ENCODE data around the gene LY6G6C. TPM values are rescaled to one million over a fixed set of nuclear protein-coding genes. Genes with fewer than 3 reads are reported as not detected.

Gene LY6G6C
- total and polyA plus RNA-seq, 2 of the 4 experiments (the other 2 are of a cell fraction) = not detected

DNA sequence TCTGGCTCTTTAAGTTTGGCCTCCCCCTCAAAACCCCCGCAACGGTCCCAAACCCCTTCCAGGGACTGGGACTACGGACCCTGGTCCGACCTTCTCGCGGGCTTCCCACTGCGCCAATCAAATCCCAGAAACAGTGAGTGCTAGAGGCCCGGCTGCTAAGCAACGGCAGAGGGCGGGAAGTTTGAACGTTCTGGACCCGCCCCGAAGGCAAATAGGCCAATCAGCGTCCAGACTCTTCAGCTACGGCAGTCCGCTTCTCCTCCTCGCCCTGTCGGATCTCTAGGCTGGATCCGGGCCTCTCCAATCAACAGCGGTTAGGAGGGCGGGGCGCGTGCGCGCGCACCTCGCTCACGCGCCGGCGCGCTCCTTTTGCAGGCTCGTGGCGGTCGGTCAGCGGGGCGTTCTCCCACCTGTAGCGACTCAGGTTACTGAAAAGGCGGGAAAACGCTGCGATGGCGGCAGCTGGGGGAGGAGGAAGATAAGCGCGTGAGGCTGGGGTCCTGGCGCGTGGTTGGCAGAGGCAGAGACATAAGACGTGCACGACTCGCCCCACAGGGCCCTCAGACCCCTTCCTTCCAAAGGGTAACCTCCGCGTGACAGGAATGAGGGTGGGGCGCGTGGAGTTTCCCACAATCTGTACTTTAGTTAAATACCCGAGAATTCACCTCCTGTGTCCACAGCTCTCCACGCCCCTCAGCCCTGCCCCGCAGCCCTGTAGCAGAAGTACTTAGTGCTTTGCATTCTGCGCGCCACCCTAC, 18.3 kb upstream of the LY6G6C start, which contains the start of gene MSH5:
TSS of gene MSH5 (plus strand) at position 367 of the 758 bp plus-strand sequence. CDS start 462 bp downstream, outside the sequence.
- Histone ChIP-seq H3K9ac (ENCODE audit: low read depth, low read length) (peak within 1 kb of the TSS; percentile 72), H3K4me3 (ENCODE audit: insufficient read depth, low read depth, low read length) (peak within 1 kb of the TSS; percentile 73), H2BK15ac (ENCODE audit: low read depth, low read length) (peak within 1 kb of the TSS; percentile 49; the same call in 1 of the 3 replicates), H3K23ac (ENCODE audit: low read depth, low read length) (peak within 1 kb of the TSS; percentile 87), H3K4ac (ENCODE audit: low read depth, low read length) (peak within 1 kb of the TSS; percentile 93), H2BK120ac (ENCODE audit: low read depth, low read length) (peak within 1 kb of the TSS; percentile 87; the same call in 1 of the 2 replicates), H2BK20ac (ENCODE audit: low read depth, low read length) (peak within 1 kb of the TSS; percentile 53; the same call in 1 of the 2 replicates), H3K9me1 (ENCODE audit: insufficient read depth, low read length) (peaks cover 13% of the 10 kb centered on the region), H4K8ac (ENCODE audit: low read depth in 2 of 2, low read length in 2 of 2) (peak within 1 kb of the TSS; percentile 74 to 97), H4K20me1 (ENCODE audit: insufficient read depth, low read length) (peaks cover 3% of the 10 kb centered on the region; the same call in 1 of the 2 replicates), H3K27ac (ENCODE audit: insufficient read depth, low read length) (peak within 1 kb of the TSS; percentile 68; the same call in 1 of the 2 replicates), H2AK5ac (ENCODE audit: low read depth, low read length) (peak within 1 kb of the TSS; percentile 91), H2BK5ac (ENCODE audit: low read depth, low read length, poor library complexity, severe bottlenecking) (peak within 1 kb of the TSS; percentile 51), H3K4me2 (ENCODE audit: low read depth, low read length) (peak within 1 kb of the TSS; percentile 82), H2AFZ (replicated peaks; ENCODE audit: low read length, poor library complexity) (peak within 1 kb of the TSS; percentile 96), H3K14ac (replicated peaks; ENCODE audit: low read depth, low read length) (peak within 1 kb of the TSS; percentile 95), H4K5ac (ENCODE audit: low read depth, low read length) (no peak within 1 kb of the TSS), H2AK9ac (replicated peaks; ENCODE audit: low read depth, low read length, poor library complexity) (peak within 1 kb of the TSS; percentile 90), H3K18ac (ENCODE audit: low read depth, low read length) (no peak within 1 kb of the TSS), H3K36me3 (ENCODE audit: control insufficient read depth, insufficient read depth, low read length) (peaks cover 3% of the 10 kb centered on the region), H3K56ac (ENCODE audit: extremely low read depth, insufficient read depth, low read length) (peak within 1 kb of the TSS; percentile 93), H3K79me1 (ENCODE audit: low read depth in 1 of 2, low read length in 2 of 2) (peaks cover 13 to 58% of the 10 kb centered on the region in 2 experiments; a peak in 3 of 4 replicates), H3K9me3 (ENCODE audit: control insufficient read depth, insufficient read depth, low read length) (no peaks in the 10 kb centered on the region), H3K4me1 (ENCODE audit: control insufficient read depth, insufficient read depth, low read length) (peaks cover 13% of the 10 kb centered on the region), H3K27me3 (ENCODE audit: control insufficient read depth, insufficient read depth, low read length) (no peaks in the 10 kb centered on the region), H4K91ac (ENCODE audit: insufficient read depth, low read depth, low read length) (peak within 1 kb of the TSS; percentile 94)
- ChIA-PET CTCF (interaction anchor here (0.9 kb wide), 1 partner anchor 90 kb away, joined by 3 read pairs; no protein-coding TSS in a partner anchor), POLR2A (ENCODE audit: unreplicated experiment) (interaction anchor here (0.5 to 0.7 kb wide), 3 partner anchors 12 to 1567 kb away, joined by 3 to 15 read pairs (median 3); no protein-coding TSS in a partner anchor)
- TF ChIP-seq FOS (IDR thresholded peaks at IDR 0.05; ENCODE audit: low read depth, low read length) (no peak), CHD1 (IDR thresholded peaks at IDR 0.05; ENCODE audit: low read depth, low read length) (no peak), RAD21 (IDR thresholded peaks at IDR 0.05; ENCODE audit: low read length) (no peak), SMC3 (IDR thresholded peaks at IDR 0.05; ENCODE audit: low read depth, low read length) (no peak), MAFK (IDR thresholded peaks at IDR 0.05; ENCODE audit: low read depth, low read length) (no peak), MXI1 (IDR thresholded peaks at IDR 0.05; ENCODE audit: borderline replicate concordance, low read depth, low read length) (peak; percentile 90), BHLHE40 (IDR thresholded peaks at IDR 0.05; ENCODE audit: low read depth, low read length) (peak; percentile 79)
- TF ChIP-seq, protein P1, sequence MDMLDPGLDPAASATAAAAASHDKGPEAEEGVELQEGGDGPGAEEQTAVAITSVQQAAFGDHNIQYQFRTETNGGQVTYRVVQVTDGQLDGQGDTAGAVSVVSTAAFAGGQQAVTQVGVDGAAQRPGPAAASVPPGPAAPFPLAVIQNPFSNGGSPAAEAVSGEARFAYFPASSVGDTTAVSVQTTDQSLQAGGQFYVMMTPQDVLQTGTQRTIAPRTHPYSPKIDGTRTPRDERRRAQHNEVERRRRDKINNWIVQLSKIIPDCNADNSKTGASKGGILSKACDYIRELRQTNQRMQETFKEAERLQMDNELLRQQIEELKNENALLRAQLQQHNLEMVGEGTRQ (IDR thresholded peaks at IDR 0.05; ENCODE audit: low read depth, low read length) = peak; percentile 43
- TF ChIP-seq, protein P2, sequence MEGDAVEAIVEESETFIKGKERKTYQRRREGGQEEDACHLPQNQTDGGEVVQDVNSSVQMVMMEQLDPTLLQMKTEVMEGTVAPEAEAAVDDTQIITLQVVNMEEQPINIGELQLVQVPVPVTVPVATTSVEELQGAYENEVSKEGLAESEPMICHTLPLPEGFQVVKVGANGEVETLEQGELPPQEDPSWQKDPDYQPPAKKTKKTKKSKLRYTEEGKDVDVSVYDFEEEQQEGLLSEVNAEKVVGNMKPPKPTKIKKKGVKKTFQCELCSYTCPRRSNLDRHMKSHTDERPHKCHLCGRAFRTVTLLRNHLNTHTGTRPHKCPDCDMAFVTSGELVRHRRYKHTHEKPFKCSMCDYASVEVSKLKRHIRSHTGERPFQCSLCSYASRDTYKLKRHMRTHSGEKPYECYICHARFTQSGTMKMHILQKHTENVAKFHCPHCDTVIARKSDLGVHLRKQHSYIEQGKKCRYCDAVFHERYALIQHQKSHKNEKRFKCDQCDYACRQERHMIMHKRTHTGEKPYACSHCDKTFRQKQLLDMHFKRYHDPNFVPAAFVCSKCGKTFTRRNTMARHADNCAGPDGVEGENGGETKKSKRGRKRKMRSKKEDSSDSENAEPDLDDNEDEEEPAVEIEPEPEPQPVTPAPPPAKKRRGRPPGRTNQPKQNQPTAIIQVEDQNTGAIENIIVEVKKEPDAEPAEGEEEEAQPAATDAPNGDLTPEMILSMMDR (conservative IDR thresholded peaks at IDR 0.05; ENCODE audit: low read depth, low read length) = no peak
- ATAC-seq (ENCODE audit: low read depth) = peak; percentile 88
- no TSS peak for BruUV-seq (replicated peaks)
- dilution Hi-C loops (cut with HindIII; ENCODE audit: low sequenced_read_pairs, unreplicated experiment) = no loop called here
- intact Hi-C loops (cut with micrococcal nuclease) = loop anchor here (2.0 kb wide), 1 partner anchor 55 kb away; the partner anchor contains the start of gene VARS1
- in situ Hi-C loops (cut with MboI; ENCODE audit: low sequenced_read_pairs) = no loop called here
- 0% methylated on average over 23 of the region's 58 CpGs; no CpG with 5 or more reads in 1 of the 2 experiments for WGBS, 2 experiments (ENCODE audit: extremely low coverage in 2 of 2, insufficient read length in 1 of 2)
- peak; percentile 99 for DNase-seq
